ENCODE measurements around the gene SDK1. TPM values are rescaled to one million over a fixed set of nuclear protein-coding genes. Genes with fewer than 3 reads are reported as not detected.

Gene SDK1
- total and polyA plus RNA-seq, 12 donors, result 1.0 to 5.3 (median 3.2) TPM

- Histone ChIP-seq H3K27ac (no peak overlapping the region), H3K4me3 (no peak overlapping the region), H3K27me3 (peaks cover 0 to 2% (median 0%) of the 10 kb centered on the region in 7 donors), H3K36me3 (no peaks in the 10 kb centered on the region), H3K9me3 (no peaks in the 10 kb centered on the region), H3K4me1 (peaks cover 0 to 4% (median 0%) of the 10 kb centered on the region in 9 donors)
- no peak for TF ChIP-seq CTCF (IDR thresholded peaks at IDR 0.05)
- DNase-seq (no peak), ATAC-seq (no peak)
- 60 to 73% methylated on average over 2 of the region's 2 CpGs for WGBS, 2 donors
- intact Hi-C loops (cut with DNase I), result no loop called here
These were observed 73.2 kb downstream of the SDK1 start for GRCh38 chr7:3374239-3374638.

GRCh38 chr7:3378390-3379150, 77.5 kb downstream of the SDK1 start:
- H3K4me3 ChIP-seq, result no peak overlapping the region
- intact Hi-C loops (cut with DNase I), result no loop called here
- H3K27me3 ChIP-seq, result no peaks in the 10 kb centered on the region
- 75 to 82% methylated on average over 18 of the region's 18 CpGs for WGBS, 2 donors
- ATAC-seq (no peak), DNase-seq (no peak)
- TF ChIP-seq CTCF (IDR thresholded peaks at IDR 0.05), result no peak
- no peaks in the 10 kb centered on the region for H3K36me3 ChIP-seq
- H3K9me3 ChIP-seq, result no peaks in the 10 kb centered on the region
- H3K4me1 ChIP-seq, result no peaks in the 10 kb centered on the region
- H3K27ac ChIP-seq, result no peak overlapping the region

- no peak for ATAC-seq
- intact Hi-C loops (cut with DNase I), result no loop called here
- 79 to 84% methylated on average over 4 of the region's 4 CpGs for WGBS, 2 donors
These were observed 79.0 kb downstream of the SDK1 start for GRCh38 chr7:3380034-3380433.

More at GRCh38 chr7:3380034-3380433, 79.0 kb downstream of the SDK1 start:
- Histone ChIP-seq H3K4me3 (no peak overlapping the region), H3K27ac (no peak overlapping the region), H3K4me1 (no peaks in the 10 kb centered on the region), H3K9me3 (no peaks in the 10 kb centered on the region), H3K27me3 (no peaks in the 10 kb centered on the region), H3K36me3 (no peaks in the 10 kb centered on the region)
- DNase-seq, result no peak
- TF ChIP-seq CTCF (IDR thresholded peaks at IDR 0.05), result no peak

Measured in heart right ventricle (tissue), 16 donors.